Measurements from ENCODE around the gene SEMA5B.

SEMA5B gene

DNA sequence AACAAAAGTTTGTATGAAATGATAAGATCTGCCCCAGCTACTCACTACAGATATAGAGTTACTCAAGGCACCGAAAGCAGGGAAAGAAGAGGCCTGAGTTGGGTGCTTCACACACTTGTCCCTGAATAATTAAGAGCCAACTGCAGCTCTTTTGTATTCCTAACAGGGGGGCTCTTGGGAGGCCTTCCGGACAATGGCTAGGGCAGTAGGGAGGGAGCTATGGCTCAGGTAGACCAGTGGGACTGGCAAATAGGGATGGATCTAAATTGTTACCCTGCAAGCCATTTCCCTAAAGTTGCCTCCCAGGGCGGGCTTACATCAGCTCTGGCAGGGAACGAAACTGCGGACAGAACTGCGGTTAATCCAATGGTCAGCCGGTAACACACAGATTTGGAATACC, 6.2 kb downstream of the SEMA5B start:
- ChIA-PET POLR2A (no interaction called here), CTCF (interaction anchor here (1.2 kb wide), 1 partner anchor 79 kb away, joined by 3 read pairs; no protein-coding TSS in a partner anchor)
- DNase-seq (ENCODE audit: extremely low spot score), result no peak
- TF ChIP-seq ARNT (IDR thresholded peaks at IDR 0.05), result no peak
- TF ChIP-seq SP1 (IDR thresholded peaks at IDR 0.05), result no peak

DNA sequence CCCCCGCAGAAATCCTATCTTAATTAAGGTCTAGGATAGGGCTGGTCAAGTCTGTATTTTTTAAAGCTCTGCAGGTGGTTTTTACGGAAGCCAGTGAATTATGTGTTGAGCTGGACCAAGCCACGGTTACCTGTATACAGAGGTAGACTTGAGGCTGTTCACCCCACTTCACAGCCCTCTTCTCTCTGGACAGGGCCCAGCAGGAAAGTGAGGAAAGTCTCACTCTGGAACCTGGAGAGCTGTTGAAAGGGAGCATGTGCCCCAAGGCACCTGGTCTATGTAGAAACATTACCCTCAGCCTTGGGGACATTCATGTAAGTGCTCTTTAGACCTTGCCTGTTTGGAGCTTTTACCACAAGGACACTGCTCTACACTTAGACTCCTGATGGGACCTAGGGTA, 6.9 kb downstream of the SEMA5B start:
- ChIA-PET POLR2A (no interaction called here), CTCF (interaction anchor here (1.2 to 1.9 kb wide), 2 partner anchors 7 to 78 kb away, joined by 3 to 5 read pairs; no protein-coding TSS in a partner anchor)
- DNase-seq (ENCODE audit: extremely low spot score), result no peak
- TF ChIP-seq HDGF (IDR thresholded peaks at IDR 0.05; ENCODE audit: borderline replicate concordance) (no peak), SUZ12 (IDR thresholded peaks at IDR 0.05) (no peak)

GRCh38 chr3:123019591-123019990, 8.0 kb downstream of the SEMA5B start:
- TF ChIP-seq CTBP1 (IDR thresholded peaks at IDR 0.05; ENCODE audit: borderline replicate concordance) (no peak), L3MBTL2 (conservative IDR thresholded peaks at IDR 0.05) (no peak), TARDBP (IDR thresholded peaks at IDR 0.05) (no peak), FOXA1 (IDR thresholded peaks at IDR 0.05) (no peak), HDGF (IDR thresholded peaks at IDR 0.05; ENCODE audit: borderline replicate concordance) (no peak), ZNF384 (IDR thresholded peaks at IDR 0.05) (no peak), LEF1 (IDR thresholded peaks at IDR 0.05; ENCODE audit: borderline replicate concordance) (no peak), SP1 (IDR thresholded peaks at IDR 0.05) (no peak), ARNT (IDR thresholded peaks at IDR 0.05) (no peak), NFRKB (IDR thresholded peaks at IDR 0.05) (no peak)
- POLR2A ChIA-PET, result interaction anchor here (0.8 to 1.0 kb wide), 2 partner anchors 8 to 71 kb away, joined by 3 read pairs; partner anchors contain the start of gene SEMA5B
- CTCF ChIA-PET, result interaction anchor here (1.2 to 1.9 kb wide), 2 partner anchors 8 to 9 kb away, joined by 5 to 6 read pairs; partner anchors contain the start of gene SEMA5B
- DNase-seq (ENCODE audit: extremely low spot score), result no peak

DNA sequence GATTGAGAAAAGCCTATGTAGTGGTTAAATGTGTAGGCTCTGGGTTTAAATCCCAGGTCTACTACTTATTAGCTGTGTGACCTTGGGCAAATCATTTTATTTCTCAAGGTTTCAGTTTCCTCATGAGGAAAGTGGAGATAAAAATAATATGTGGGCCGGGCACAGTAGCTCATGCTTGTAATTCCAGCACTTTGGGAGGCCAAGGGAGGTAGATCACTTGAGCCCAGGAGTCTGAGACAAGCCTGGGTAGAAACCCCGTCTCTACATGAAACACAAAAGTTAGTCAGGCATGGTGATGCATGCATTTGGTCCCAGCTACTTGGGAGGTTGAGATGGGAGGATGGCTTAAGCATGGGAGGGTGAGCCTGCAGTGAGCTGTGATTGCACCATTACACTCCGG, 8.4 kb downstream of the SEMA5B start:
- ChIA-PET POLR2A (interaction anchor here (0.8 to 1.0 kb wide), 2 partner anchors 8 to 71 kb away, joined by 3 read pairs; partner anchors contain the start of gene SEMA5B), CTCF (interaction anchor here (1.2 to 1.9 kb wide), 2 partner anchors 8 to 9 kb away, joined by 5 to 6 read pairs; partner anchors contain the start of gene SEMA5B)
- DNase-seq (ENCODE audit: extremely low spot score), result no peak
- TF ChIP-seq FOXM1 (IDR thresholded peaks at IDR 0.05; ENCODE audit: borderline replicate concordance) (no peak), HDGF (IDR thresholded peaks at IDR 0.05; ENCODE audit: borderline replicate concordance) (no peak), ELF4 (IDR thresholded peaks at IDR 0.05) (no peak), LEF1 (IDR thresholded peaks at IDR 0.05; ENCODE audit: borderline replicate concordance) (no peak), ZNF384 (IDR thresholded peaks at IDR 0.05) (no peak), SP1 (IDR thresholded peaks at IDR 0.05) (no peak), CTBP1 (IDR thresholded peaks at IDR 0.05; ENCODE audit: borderline replicate concordance) (no peak), NFRKB (IDR thresholded peaks at IDR 0.05) (no peak), TARDBP (IDR thresholded peaks at IDR 0.05) (no peak), ARNT (IDR thresholded peaks at IDR 0.05) (no peak), BHLHE40 (IDR thresholded peaks at IDR 0.05; ENCODE audit: borderline replicate concordance) (no peak), FOXA1 (IDR thresholded peaks at IDR 0.05) (no peak), FOXK2 (IDR thresholded peaks at IDR 0.05) (no peak), SUZ12 (IDR thresholded peaks at IDR 0.05) (no peak), L3MBTL2 (conservative IDR thresholded peaks at IDR 0.05) (no peak)
- TF ChIP-seq, protein P1, sequence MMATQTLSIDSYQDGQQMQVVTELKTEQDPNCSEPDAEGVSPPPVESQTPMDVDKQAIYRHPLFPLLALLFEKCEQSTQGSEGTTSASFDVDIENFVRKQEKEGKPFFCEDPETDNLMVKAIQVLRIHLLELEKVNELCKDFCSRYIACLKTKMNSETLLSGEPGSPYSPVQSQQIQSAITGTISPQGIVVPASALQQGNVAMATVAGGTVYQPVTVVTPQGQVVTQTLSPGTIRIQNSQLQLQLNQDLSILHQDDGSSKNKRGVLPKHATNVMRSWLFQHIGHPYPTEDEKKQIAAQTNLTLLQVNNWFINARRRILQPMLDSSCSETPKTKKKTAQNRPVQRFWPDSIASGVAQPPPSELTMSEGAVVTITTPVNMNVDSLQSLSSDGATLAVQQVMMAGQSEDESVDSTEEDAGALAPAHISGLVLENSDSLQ (IDR thresholded peaks at IDR 0.05), result no peak

DNA sequence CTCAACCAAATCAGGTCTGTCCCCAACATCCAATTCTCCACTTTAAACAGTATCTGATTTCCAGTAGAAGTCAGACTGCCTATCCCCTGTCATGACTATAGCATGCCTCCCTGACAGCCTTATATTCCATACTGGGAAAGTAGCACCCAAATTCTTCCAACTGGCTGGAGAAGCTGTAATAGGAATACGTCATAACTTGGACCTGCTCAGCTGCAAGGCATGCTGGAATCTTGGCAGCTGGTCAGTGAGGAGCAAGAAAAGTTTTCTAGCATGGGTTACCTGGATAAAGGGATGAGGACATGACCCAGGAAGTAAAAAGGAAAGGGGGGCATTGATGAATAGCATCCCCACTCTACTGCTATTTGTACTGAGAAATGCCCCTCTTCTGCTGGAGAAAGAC, 8.9 kb downstream of the SEMA5B start:
- TF ChIP-seq LEF1 (IDR thresholded peaks at IDR 0.05; ENCODE audit: borderline replicate concordance), result no peak
- TF ChIP-seq HDGF (IDR thresholded peaks at IDR 0.05; ENCODE audit: borderline replicate concordance), result no peak
- TF ChIP-seq TARDBP (IDR thresholded peaks at IDR 0.05), result no peak
- no peak for TF ChIP-seq FOXM1 (IDR thresholded peaks at IDR 0.05; ENCODE audit: borderline replicate concordance)
- TF ChIP-seq FOXK2 (IDR thresholded peaks at IDR 0.05), result no peak
- TF ChIP-seq, protein P1 (IDR thresholded peaks at IDR 0.05), result no peak
- no peak for TF ChIP-seq SUZ12 (IDR thresholded peaks at IDR 0.05)
- TF ChIP-seq ARNT (IDR thresholded peaks at IDR 0.05), result no peak
- TF ChIP-seq FOXA1 (IDR thresholded peaks at IDR 0.05), result no peak
- TF ChIP-seq NFRKB (IDR thresholded peaks at IDR 0.05), result no peak
- TF ChIP-seq ZNF384 (IDR thresholded peaks at IDR 0.05), result no peak
- ChIA-PET POLR2A (interaction anchor here (1.0 kb wide), 1 partner anchor 9 kb away, joined by 3 read pairs; the partner anchor contains the start of gene SEMA5B), CTCF (interaction anchor here (1.2 to 1.9 kb wide), 2 partner anchors 9 kb away, joined by 5 to 6 read pairs; partner anchors contain the start of gene SEMA5B)
- DNase-seq (ENCODE audit: extremely low spot score), result no peak

GRCh38 chr3:123015596-123015995, 12.0 kb downstream of the SEMA5B start:
- ChIA-PET CTCF (interaction anchor here (1.0 to 2.3 kb wide), 2 partner anchors 12 to 51 kb away, joined by 4 to 7 read pairs; partner anchors contain the start of gene SEMA5B), POLR2A (interaction anchor here (0.9 kb wide), 1 partner anchor 12 kb away, joined by 3 read pairs; the partner anchor contains the start of gene SEMA5B)
- no peak for DNase-seq (ENCODE audit: extremely low spot score)
- TF ChIP-seq TARDBP (IDR thresholded peaks at IDR 0.05), result no peak
- no peak for TF ChIP-seq SP1 (IDR thresholded peaks at IDR 0.05)
- no peak for TF ChIP-seq ZNF384 (IDR thresholded peaks at IDR 0.05)
- TF ChIP-seq FOXK2 (IDR thresholded peaks at IDR 0.05), result no peak
- TF ChIP-seq CTBP1 (IDR thresholded peaks at IDR 0.05; ENCODE audit: borderline replicate concordance), result no peak
- no peak for TF ChIP-seq FOXM1 (IDR thresholded peaks at IDR 0.05; ENCODE audit: borderline replicate concordance)
- TF ChIP-seq NFRKB (IDR thresholded peaks at IDR 0.05), result no peak
- TF ChIP-seq L3MBTL2 (conservative IDR thresholded peaks at IDR 0.05), result no peak
- no peak for TF ChIP-seq FOXA1 (IDR thresholded peaks at IDR 0.05)
- no peak for TF ChIP-seq HDGF (IDR thresholded peaks at IDR 0.05; ENCODE audit: borderline replicate concordance)
- TF ChIP-seq ELF4 (IDR thresholded peaks at IDR 0.05), result no peak

DNA sequence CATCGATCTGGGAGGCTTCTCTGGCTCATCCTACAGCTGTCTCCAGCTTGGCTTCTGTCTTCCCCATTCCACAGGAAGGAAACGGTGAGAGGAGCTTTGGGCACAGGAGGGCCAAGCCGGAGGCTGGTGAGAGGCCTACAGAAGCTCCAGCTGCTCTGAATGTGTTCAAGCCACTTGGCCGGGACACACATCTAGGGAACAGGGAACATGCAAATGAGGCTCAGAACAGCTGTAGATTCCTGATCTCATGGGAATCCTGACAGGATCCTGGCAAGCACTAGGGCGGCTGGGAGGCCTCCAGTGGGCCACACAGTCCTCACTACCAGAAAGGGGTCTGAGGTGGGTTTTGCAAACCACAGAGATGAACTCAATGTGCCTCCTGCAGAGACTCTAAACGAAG, 13.7 kb downstream of the SEMA5B start:
- ChIA-PET POLR2A (interaction anchor here (1.8 kb wide), 1 partner anchor 15 kb away, joined by 5 read pairs; no protein-coding TSS in a partner anchor), CTCF (interaction anchor here (2.3 kb wide), 1 partner anchor 14 kb away, joined by 7 read pairs; the partner anchor contains the start of gene SEMA5B)
- TF ChIP-seq SUZ12 (IDR thresholded peaks at IDR 0.05), result no peak
- TF ChIP-seq FOXM1 (IDR thresholded peaks at IDR 0.05; ENCODE audit: borderline replicate concordance), result no peak
- TF ChIP-seq CTBP1 (IDR thresholded peaks at IDR 0.05; ENCODE audit: borderline replicate concordance), result no peak
- TF ChIP-seq FOXA1 (IDR thresholded peaks at IDR 0.05), result no peak
- TF ChIP-seq SP1 (IDR thresholded peaks at IDR 0.05), result no peak
- no peak for TF ChIP-seq BHLHE40 (IDR thresholded peaks at IDR 0.05; ENCODE audit: borderline replicate concordance)
- no peak for TF ChIP-seq ARNT (IDR thresholded peaks at IDR 0.05)
- TF ChIP-seq TARDBP (IDR thresholded peaks at IDR 0.05), result no peak
- TF ChIP-seq ZNF384 (IDR thresholded peaks at IDR 0.05), result no peak
- no peak for TF ChIP-seq NFRKB (IDR thresholded peaks at IDR 0.05)
- TF ChIP-seq FOXK2 (IDR thresholded peaks at IDR 0.05), result no peak
- TF ChIP-seq ELF4 (IDR thresholded peaks at IDR 0.05), result no peak
- no peak for TF ChIP-seq LEF1 (IDR thresholded peaks at IDR 0.05; ENCODE audit: borderline replicate concordance)
- TF ChIP-seq, protein P1 (IDR thresholded peaks at IDR 0.05), result no peak
- TF ChIP-seq L3MBTL2 (conservative IDR thresholded peaks at IDR 0.05), result no peak
- TF ChIP-seq HDGF (IDR thresholded peaks at IDR 0.05; ENCODE audit: borderline replicate concordance), result no peak
- DNase-seq (ENCODE audit: extremely low spot score), result no peak

All from HEK293T (cell line).